Liver (tissue), 3 donors: ENCODE measurements around the gene NUP107.

ENCODE experiments used
- EGR1 ChIP-seq, 2 donors: IDR thresholded peaks; 2 replicates each; pipeline ENCODE4 v1.6.1; 2016 to 2018; ENCODE audit warnings: antibody characterized with exemption in 2 of 2, low read depth in 2 of 2
- GABPA ChIP-seq, 2 donors: IDR thresholded peaks in 1 of 2; conservative IDR thresholded peaks in 1 of 2; 2 replicates each; pipeline ENCODE4 v1.6.1; 2016; ENCODE audit warnings: antibody characterized with exemption in 2 of 2, mild to moderate bottlenecking in 1 of 2, moderate library complexity in 1 of 2
- HNF4A ChIP-seq, 2 donors: conservative IDR thresholded peaks; 2 replicates each; pipeline ENCODE4 v1.6.1; 2016; ENCODE audit warnings: antibody characterized with exemption in 2 of 2, mild to moderate bottlenecking in 2 of 2
- RAD21 ChIP-seq, 2 donors: IDR thresholded peaks; 2 replicates each; pipeline ENCODE4 v1.6.1; 2016; ENCODE audit warnings: antibody characterized with exemption in 2 of 2, mild to moderate bottlenecking in 2 of 2
- RXRA ChIP-seq, 2 donors: IDR thresholded peaks; 2 replicates each; pipeline ENCODE4 v1.6.1; 2017 to 2018; ENCODE audit warnings: antibody characterized with exemption in 2 of 2, mild to moderate bottlenecking in 1 of 2
- SP1 ChIP-seq: IDR thresholded peaks from 2 replicates; pipeline ENCODE4 v1.6.1; 2018; ENCODE audit warnings: antibody characterized with exemption, mild to moderate bottlenecking
- TAF1 ChIP-seq: conservative IDR thresholded peaks from 2 replicates; pipeline ENCODE4 v1.6.1; 2016; ENCODE audit warnings: antibody characterized with exemption, mild to moderate bottlenecking
- TF ChIP-seq, protein P1 (sequence below): IDR thresholded peaks from 2 replicates; pipeline ENCODE4 v1.6.1; 2016; ENCODE audit warnings: antibody characterized with exemption
- TF ChIP-seq, protein P2 (sequence below): fragments of 150-350 bp; IDR thresholded peaks from 2 replicates; pipeline ENCODE4 v1.5.1; 2017; ENCODE audit warnings: improper control_type of control experiment, low read depth, low read length; ENCODE audit not compliant: missing input control
- TF ChIP-seq, protein P3 (sequence below): IDR thresholded peaks from 2 replicates; pipeline ENCODE4 v1.6.1; 2016; ENCODE audit warnings: antibody characterized with exemption, mild to moderate bottlenecking
- donor health status: healthy.
- donor health status: healthy.

DNA sequence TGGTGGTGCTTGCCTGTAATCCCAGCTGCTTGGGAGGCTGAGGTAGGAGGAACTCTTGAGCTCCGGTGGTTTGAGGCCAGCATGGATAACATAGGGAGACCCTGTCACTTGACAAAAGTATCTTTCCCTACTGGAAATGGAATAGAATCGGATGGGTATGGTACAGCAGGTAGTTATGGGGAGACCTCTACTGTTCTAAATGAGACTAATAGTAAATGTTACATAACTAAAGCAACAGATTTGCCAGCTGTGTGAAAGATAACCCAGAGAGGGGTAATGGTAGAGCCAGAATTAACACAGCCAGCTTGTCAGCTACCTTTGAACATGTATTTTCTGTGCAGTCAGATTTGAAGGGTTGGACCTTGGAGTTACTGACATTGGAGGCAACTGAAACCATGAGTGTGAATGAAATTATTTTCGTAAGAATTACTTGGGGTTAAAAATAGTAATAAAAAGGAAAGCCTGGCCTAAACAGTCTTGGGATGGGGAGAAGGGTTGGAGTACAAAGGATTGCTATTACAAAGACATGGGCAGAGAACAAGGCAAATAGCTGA is 21.7 kb upstream of the NUP107 start:
- TF ChIP-seq, protein P1, sequence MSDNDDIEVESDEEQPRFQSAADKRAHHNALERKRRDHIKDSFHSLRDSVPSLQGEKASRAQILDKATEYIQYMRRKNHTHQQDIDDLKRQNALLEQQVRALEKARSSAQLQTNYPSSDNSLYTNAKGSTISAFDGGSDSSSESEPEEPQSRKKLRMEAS: no peak
- TF ChIP-seq, protein P2, sequence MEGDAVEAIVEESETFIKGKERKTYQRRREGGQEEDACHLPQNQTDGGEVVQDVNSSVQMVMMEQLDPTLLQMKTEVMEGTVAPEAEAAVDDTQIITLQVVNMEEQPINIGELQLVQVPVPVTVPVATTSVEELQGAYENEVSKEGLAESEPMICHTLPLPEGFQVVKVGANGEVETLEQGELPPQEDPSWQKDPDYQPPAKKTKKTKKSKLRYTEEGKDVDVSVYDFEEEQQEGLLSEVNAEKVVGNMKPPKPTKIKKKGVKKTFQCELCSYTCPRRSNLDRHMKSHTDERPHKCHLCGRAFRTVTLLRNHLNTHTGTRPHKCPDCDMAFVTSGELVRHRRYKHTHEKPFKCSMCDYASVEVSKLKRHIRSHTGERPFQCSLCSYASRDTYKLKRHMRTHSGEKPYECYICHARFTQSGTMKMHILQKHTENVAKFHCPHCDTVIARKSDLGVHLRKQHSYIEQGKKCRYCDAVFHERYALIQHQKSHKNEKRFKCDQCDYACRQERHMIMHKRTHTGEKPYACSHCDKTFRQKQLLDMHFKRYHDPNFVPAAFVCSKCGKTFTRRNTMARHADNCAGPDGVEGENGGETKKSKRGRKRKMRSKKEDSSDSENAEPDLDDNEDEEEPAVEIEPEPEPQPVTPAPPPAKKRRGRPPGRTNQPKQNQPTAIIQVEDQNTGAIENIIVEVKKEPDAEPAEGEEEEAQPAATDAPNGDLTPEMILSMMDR: no peak
- TF ChIP-seq RAD21 (IDR thresholded peaks at IDR 0.05) (peak; percentile 58 to 76), SP1 (no peak), HNF4A (conservative IDR thresholded peaks at IDR 0.05) (peak; percentile 11 to 21), GABPA (IDR thresholded peaks at IDR 0.05 in 1 of 2, conservative IDR thresholded peaks at IDR 0.05 in 1 of 2) (no peak), RXRA (IDR thresholded peaks at IDR 0.05) (peak in 1 of 2 donors; percentile 25), TAF1 (no peak), EGR1 (IDR thresholded peaks at IDR 0.05; ENCODE audit: low read depth in 2 of 2) (no peak)
- TF ChIP-seq, protein P3, sequence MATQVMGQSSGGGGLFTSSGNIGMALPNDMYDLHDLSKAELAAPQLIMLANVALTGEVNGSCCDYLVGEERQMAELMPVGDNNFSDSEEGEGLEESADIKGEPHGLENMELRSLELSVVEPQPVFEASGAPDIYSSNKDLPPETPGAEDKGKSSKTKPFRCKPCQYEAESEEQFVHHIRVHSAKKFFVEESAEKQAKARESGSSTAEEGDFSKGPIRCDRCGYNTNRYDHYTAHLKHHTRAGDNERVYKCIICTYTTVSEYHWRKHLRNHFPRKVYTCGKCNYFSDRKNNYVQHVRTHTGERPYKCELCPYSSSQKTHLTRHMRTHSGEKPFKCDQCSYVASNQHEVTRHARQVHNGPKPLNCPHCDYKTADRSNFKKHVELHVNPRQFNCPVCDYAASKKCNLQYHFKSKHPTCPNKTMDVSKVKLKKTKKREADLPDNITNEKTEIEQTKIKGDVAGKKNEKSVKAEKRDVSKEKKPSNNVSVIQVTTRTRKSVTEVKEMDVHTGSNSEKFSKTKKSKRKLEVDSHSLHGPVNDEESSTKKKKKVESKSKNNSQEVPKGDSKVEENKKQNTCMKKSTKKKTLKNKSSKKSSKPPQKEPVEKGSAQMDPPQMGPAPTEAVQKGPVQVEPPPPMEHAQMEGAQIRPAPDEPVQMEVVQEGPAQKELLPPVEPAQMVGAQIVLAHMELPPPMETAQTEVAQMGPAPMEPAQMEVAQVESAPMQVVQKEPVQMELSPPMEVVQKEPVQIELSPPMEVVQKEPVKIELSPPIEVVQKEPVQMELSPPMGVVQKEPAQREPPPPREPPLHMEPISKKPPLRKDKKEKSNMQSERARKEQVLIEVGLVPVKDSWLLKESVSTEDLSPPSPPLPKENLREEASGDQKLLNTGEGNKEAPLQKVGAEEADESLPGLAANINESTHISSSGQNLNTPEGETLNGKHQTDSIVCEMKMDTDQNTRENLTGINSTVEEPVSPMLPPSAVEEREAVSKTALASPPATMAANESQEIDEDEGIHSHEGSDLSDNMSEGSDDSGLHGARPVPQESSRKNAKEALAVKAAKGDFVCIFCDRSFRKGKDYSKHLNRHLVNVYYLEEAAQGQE: no peak
